Measurements from ENCODE around the gene FAM168A. TPM values are rescaled to one million over a fixed set of nuclear protein-coding genes. Genes with fewer than 3 reads are reported as not detected.
A peak's percentile ranks its signal among the peaks of the same experiment; 100 is the strongest.

Gene FAM168A
- total and polyA plus RNA-seq, 10 donors = 2.7 to 33.2 (median 22.7) TPM

DNA sequence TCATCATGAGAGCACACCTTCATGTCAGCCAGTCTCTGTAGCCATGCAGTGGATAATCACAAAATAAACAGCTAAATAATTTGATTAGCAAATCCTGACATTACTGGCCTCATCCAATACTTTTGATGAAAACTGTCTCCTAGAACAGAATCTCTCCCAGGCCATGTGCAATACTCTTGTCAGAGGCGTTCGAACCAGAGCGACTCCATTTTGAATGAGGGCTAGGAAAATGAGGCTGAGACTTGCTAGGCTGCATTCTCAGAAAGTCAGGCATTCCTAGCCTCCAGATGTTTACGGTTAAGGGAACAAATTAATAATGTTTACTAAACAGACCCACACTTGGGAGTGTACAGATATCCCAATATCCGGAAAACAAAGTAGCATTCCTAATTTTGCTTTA is 69.9 kb downstream of the FAM168A start:
- no peaks in the 10 kb centered on the region for H3K27me3 ChIP-seq (replicated peaks in 1 of 7)
- no peaks in the 10 kb centered on the region for H3K36me3 ChIP-seq
- no peak for DNase-seq
- H3K27ac ChIP-seq = peak overlapping the region in 3 of 8 donors; percentile 30 to 75 (median 45)
- intact Hi-C loops (cut with DNase I; ENCODE audit: low total_unique reads) = no loop called here
- no peak for TF ChIP-seq POLR2A (IDR thresholded peaks at IDR 0.05)
- no peak for TF ChIP-seq POLR2AphosphoS5 (IDR thresholded peaks at IDR 0.05)
- TF ChIP-seq, protein P1, sequence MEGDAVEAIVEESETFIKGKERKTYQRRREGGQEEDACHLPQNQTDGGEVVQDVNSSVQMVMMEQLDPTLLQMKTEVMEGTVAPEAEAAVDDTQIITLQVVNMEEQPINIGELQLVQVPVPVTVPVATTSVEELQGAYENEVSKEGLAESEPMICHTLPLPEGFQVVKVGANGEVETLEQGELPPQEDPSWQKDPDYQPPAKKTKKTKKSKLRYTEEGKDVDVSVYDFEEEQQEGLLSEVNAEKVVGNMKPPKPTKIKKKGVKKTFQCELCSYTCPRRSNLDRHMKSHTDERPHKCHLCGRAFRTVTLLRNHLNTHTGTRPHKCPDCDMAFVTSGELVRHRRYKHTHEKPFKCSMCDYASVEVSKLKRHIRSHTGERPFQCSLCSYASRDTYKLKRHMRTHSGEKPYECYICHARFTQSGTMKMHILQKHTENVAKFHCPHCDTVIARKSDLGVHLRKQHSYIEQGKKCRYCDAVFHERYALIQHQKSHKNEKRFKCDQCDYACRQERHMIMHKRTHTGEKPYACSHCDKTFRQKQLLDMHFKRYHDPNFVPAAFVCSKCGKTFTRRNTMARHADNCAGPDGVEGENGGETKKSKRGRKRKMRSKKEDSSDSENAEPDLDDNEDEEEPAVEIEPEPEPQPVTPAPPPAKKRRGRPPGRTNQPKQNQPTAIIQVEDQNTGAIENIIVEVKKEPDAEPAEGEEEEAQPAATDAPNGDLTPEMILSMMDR (IDR thresholded peaks at IDR 0.05 in 8 of 11, conservative IDR thresholded peaks at IDR 0.05 in 3 of 11) = no peak
- peaks cover 0 to 48% (median 11%) of the 10 kb centered on the region in 6 donors for H3K4me1 ChIP-seq
- no peak overlapping the region for H3K4me3 ChIP-seq
- no peaks in the 10 kb centered on the region for H3K9me3 ChIP-seq
- 93 to 96% (median 93%) methylated on average over 5 of the region's 5 CpGs for WGBS, 5 donors

DNA sequence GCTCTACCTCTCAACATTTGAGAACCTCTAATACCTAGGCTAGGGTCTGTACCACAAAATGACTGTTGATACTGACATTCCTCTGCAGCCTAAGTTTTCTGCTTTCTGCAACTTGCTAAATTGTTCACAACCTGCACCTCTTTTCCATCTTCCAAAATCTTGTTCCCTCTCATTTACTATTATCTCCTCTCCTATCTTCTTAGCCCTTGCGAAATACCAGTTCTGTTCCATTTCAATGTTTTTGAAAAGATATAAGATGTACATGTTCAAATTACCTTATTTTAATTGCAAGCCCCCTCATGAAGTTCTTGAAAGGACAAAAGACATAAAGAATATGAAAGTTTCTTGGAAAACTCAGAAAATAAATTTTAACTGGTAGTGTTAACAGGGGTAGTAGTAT is 72.3 kb downstream of the FAM168A start:
- no peaks in the 10 kb centered on the region for H3K36me3 ChIP-seq
- no peak for DNase-seq
- 95 to 100% (median 100%) methylated on average over 1 of the region's 1 CpG for whole genome bisulfite sequencing, 5 donors

DNA sequence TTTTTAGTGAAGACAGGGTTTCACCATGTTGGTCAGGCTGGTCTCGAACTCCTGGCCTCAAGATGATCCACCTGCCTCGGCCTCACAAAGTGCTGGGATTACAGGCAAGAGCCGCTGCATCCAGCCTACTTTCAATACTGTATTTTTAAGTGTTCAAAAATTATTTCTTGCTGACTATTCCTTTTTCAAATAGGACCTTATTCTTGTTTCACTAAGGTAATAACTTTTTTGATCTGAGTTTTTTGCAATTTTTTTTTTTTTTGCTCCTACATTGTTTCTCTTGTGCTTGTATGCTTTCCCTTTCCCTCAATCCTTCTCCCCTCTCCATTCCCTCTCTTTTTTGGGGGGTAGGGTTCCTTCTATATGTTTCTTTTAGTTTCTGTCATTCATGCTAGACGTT is 73.1 kb downstream of the FAM168A start:
- Histone ChIP-seq H3K36me3 (no peaks in the 10 kb centered on the region), H3K4me3 (no peak overlapping the region), H3K4me1 (peaks cover 0 to 49% (median 11%) of the 10 kb centered on the region in 6 donors), H3K9me3 (no peaks in the 10 kb centered on the region), H3K27me3 (replicated peaks in 1 of 7) (no peaks in the 10 kb centered on the region), H3K27ac (no peak overlapping the region)
- no peak for TF ChIP-seq POLR2AphosphoS5 (IDR thresholded peaks at IDR 0.05)
- no peak for TF ChIP-seq POLR2A (IDR thresholded peaks at IDR 0.05)
- TF ChIP-seq, protein P1 (IDR thresholded peaks at IDR 0.05 in 8 of 11, conservative IDR thresholded peaks at IDR 0.05 in 3 of 11) = no peak
- no peak for DNase-seq
- WGBS, 5 donors = 92 to 98% (median 96%) methylated on average over 4 of the region's 4 CpGs
- intact Hi-C loops (cut with DNase I; ENCODE audit: low total_unique reads) = no loop called here

More for the DNA sequence above, 72.3 kb downstream of the FAM168A start:
- TF ChIP-seq POLR2AphosphoS5 (IDR thresholded peaks at IDR 0.05) (no peak), POLR2A (IDR thresholded peaks at IDR 0.05) (no peak)
- TF ChIP-seq, protein P1 (IDR thresholded peaks at IDR 0.05 in 8 of 11, conservative IDR thresholded peaks at IDR 0.05 in 3 of 11) = no peak
- peaks cover 0 to 53% (median 11%) of the 10 kb centered on the region in 6 donors for H3K4me1 ChIP-seq
- intact Hi-C loops (cut with DNase I; ENCODE audit: low total_unique reads) = no loop called here
- no peak overlapping the region for H3K27ac ChIP-seq
- no peaks in the 10 kb centered on the region for H3K27me3 ChIP-seq (replicated peaks in 1 of 7)
- H3K9me3 ChIP-seq = no peaks in the 10 kb centered on the region
- H3K4me3 ChIP-seq = no peak overlapping the region

DNA sequence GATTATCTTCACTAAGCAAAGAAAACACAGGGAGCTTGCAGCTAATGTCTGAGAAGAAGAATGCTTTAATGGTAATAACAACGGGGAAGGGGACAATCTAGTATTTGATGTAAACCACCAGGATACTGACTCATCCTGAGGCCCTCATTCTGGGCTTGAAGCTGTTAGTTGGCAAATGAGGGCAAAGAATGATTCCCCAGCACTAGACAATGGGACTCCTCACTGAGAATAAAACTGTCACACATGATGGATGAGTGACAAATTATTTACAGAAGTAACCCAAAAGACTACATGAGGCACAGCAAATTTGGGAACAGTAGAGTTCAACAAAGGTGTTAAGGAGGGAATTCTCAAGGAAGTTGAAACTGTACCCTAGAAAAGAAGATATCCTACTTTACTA is 76.3 kb downstream of the FAM168A start:
- WGBS, 5 donors = 21 to 42% (median 33%) methylated on average over 1 of the region's 1 CpG
- Histone ChIP-seq H3K27ac (no peak overlapping the region), H3K4me1 (peaks cover 0 to 19% (median 0%) of the 10 kb centered on the region in 6 donors), H3K27me3 (replicated peaks in 1 of 7) (no peaks in the 10 kb centered on the region), H3K36me3 (no peaks in the 10 kb centered on the region), H3K4me3 (no peak overlapping the region), H3K9me3 (no peaks in the 10 kb centered on the region)
- intact Hi-C loops (cut with DNase I; ENCODE audit: low total_unique reads) = no loop called here
- no peak for DNase-seq
- no peak for TF ChIP-seq POLR2AphosphoS5 (IDR thresholded peaks at IDR 0.05)
- TF ChIP-seq POLR2A (IDR thresholded peaks at IDR 0.05) = no peak
- TF ChIP-seq, protein P1 (IDR thresholded peaks at IDR 0.05 in 8 of 11, conservative IDR thresholded peaks at IDR 0.05 in 3 of 11) = no peak

Data from spleen (tissue), 11 donors.